Jurkat, Clone E6-1 (cell line): Measurements from ENCODE around the gene CPEB1.
"Not testable (repeated sequence)": the region's sequence is repeated elsewhere in the genome, so short reads cannot be mapped to it uniquely, and the experiment has no call there.

ENCODE experiments used
- DNase-seq: peaks from one replicate; pipeline ENCODE4 v3.0.0-alpha.2; 2011; ENCODE audit warnings: low read depth, low spot score
- H3K4me3 ChIP-seq: 2 replicates; pipeline ENCODE4 v1.5.1; 2011; ENCODE audit warnings: mild to moderate bottlenecking, low read length, control low read depth, moderate library complexity

CPEB1 gene

DNA sequence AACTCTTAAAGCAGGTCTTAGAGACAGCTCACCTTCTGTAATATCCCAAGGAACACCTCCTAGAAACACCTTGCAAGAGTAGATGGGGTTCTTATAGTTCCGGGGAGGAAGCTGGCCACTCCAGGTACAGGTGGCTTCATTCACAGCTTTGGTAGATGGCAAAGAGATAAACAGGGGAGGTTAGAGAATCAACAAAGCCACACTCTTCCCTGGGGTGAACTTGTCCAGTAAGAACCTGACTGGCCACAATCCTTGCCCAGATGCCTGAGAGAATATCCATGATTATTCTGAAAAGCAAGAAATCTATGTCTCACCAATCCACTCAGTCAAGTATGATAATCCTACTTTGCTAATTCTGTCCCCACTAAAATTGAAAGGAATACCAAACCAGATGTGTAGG lies 93.3 kb downstream of the CPEB1 start:
- no peak overlapping the region for H3K4me3 ChIP-seq
- no peak for DNase-seq

DNA sequence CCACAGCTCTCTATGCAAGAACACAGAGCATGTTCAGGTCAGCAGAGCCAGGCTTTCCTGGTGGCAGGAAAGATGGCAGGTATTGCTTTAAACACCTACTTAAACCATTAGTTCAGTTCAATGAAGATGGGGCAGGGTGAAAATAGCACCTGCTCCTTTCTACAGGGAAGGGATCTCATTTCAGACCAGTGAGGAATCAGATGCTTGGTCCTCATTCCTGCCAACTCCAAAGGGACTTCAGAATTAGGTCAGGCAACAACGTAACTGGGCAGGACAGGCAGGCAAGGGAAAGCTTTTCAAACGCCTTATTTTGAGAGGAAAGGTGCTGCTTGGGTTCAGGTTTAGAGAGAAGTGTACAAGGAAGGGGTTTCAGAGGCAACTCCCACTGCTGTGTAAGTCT lies 94.3 kb downstream of the CPEB1 start:
- H3K4me3 ChIP-seq = no peak overlapping the region
- DNase-seq = no peak

DNA sequence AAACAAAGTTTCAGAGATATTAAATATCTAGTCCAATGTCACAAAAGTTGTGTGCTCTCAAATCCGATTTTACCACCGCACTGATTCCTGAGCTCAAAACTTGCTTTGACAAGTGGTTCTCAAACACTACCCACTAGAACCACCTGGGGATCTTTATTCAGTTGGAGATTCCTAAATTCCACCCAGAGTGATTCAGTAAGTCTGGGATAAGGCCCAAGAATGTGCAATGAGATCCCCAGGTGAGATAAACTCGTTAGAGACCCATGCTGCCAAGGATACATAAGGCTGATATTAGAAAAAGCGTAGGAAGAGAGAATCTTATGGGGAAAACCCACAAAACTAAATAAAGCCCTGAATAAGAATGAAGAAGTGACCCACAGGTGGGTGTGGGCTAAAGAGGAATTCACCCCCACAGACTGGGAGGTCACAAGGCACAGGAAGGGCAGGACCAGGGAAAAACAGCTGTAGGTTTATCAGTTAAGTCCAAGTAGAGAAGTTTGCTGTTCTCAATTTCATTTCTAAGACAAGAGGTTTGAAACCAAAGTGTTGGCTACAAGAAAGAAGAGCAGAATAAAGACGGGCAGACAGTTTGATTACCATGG lies 95.4 kb downstream of the CPEB1 start:
- no peak overlapping the region for H3K4me3 ChIP-seq
- DNase-seq = no peak

DNA sequence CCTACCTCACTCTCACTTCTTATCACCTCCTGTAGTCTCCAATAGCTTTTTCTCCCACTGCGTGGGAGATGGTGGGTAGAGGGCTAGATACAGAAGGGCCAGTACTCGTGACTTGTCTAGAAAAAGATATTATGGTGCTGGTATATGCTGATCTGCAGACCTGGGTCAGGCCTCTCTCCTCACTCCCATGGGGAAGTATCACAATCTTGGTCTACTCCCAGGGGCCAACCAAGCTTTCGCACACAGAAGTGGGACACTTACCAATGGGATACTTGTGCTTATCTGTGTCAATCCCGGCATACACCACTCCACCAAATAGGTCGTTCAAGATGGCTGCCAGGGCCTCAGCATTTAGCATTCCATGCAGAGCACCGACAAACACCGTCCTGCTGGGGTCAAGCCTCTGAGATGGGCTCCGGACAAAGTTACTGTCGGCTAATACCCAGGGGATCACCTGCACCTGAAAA lies 97.9 kb downstream of the CPEB1 start:
- no peak overlapping the region for H3K4me3 ChIP-seq
- DNase-seq = no peak

DNA sequence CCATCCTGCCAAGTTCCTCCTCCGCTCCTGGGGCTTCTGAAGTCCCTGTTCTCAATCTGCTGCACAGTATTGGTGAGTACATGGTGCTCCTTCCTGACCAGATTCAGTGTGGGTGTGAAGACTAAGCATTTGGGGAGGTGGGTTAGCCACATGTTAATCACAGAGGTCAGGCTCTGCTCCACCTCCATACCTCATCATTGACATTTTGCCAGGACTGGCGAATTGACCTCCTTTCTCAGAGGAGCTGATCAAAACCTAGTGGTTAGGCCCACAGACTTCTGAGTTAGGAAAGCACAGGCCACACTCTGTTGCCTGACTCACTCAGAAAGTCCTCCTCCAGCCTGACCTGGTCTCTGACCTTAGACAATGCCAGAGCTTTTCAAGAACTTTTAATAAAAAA lies 98.5 kb downstream of the CPEB1 start:
- DNase-seq = no peak
- H3K4me3 ChIP-seq = no peak overlapping the region

DNA sequence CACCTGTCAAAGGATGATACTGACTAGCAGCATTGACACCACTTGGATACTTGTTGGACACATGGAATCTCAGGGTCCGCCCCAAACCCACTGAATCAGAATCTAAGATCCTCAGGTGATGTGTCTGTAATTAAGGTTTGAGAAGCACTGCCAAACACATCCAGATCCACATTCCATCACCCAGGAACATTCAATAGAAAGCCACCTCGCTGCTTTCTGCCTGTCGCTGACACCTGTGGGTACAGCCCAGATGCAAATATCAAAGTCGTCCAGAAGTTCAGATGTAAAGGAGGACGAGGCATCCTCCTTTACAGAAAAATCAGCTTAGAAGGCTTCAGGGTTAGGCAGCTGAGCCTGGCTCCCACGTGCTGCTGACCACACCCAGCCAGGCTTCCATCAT lies 101.7 kb downstream of the CPEB1 start:
- no peak for DNase-seq
- H3K4me3 ChIP-seq = no peak overlapping the region

DNA sequence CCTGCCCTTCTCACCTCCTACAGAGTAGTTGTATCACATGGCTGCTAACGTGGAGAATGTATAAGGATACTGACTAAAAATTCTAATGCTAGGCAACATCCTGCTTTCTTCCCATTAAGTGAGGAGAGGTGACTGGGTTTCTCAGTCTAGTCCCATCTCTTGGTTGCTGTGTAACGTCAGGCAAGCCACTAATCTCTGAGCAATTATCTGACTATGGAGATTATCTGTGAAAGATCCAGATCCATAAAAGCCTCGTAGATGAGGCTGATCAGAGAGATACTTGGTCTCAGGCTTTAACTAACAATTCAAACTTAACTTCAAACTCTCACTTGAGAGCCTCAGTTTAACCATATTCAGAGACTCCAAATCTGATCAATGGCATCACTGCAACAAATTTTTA lies 102.2 kb downstream of the CPEB1 start:
- no peak overlapping the region for H3K4me3 ChIP-seq
- no peak for DNase-seq

DNA sequence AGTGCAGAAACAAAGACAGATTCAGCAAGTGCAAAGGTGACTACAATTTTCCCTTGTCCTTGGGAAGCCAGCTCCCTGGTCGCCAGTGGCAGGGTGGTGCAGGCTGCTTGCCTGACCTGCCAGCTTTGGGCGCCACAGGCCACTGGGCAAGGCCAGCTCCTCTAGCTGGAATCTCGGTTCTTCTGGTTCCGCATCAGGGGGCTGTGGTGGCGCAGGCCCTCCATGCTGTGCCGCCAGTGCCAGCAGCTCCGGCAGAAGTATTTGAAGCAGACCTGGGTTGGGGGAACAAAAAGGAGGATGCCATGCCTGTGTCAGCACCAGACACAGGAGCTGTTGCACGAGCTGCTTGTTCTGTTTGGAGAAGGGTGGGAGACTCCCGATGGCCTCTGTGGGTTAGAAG lies 102.7 kb downstream of the CPEB1 start:
- no peak for DNase-seq
- H3K4me3 ChIP-seq = no peak overlapping the region

DNA sequence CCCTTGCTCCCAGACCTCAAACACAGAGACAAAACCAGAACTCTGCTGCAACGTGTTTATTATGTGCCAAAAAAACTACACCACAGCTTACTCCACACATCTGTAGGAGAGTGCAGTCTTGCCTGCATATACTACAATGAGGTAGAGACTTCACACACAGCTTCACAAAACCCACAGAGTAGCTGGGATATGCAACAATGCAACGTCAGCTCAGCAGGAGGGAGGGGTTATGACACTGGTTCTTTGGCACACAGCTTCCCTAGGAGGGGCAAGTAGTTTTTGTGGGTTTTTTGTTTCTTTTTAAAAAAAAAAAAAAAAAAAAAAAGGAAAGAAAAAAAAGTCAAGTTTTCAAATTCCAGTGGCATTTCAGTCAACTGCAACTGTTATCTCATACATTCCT lies 104.0 kb downstream of the CPEB1 start:
- DNase-seq = peak; percentile 91
- no peak overlapping the region for H3K4me3 ChIP-seq

DNA sequence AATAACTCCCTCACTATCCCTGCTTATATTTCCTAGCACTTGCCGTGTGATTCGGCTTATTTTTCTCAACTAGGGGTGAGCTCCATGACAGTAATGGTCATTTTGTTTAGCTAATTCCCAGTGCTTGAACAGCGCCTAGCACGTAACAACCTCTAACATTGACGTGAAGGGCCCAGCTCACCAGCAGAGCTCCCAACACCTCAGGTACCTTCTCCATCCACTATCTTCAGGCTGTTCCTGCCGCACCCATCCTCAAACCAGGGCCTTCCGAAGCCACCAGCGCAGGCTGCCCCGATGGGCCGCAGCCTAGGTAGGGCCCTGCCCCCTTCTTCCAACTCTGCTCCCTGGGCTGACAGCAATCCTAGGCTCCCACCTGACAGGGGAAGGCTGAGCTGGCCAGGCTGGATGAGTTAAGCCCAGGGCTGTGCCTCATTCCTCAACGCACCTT lies 106.2 kb downstream of the CPEB1 start:
- DNase-seq = no peak
- H3K4me3 ChIP-seq = peak overlapping the region; percentile 99

DNA sequence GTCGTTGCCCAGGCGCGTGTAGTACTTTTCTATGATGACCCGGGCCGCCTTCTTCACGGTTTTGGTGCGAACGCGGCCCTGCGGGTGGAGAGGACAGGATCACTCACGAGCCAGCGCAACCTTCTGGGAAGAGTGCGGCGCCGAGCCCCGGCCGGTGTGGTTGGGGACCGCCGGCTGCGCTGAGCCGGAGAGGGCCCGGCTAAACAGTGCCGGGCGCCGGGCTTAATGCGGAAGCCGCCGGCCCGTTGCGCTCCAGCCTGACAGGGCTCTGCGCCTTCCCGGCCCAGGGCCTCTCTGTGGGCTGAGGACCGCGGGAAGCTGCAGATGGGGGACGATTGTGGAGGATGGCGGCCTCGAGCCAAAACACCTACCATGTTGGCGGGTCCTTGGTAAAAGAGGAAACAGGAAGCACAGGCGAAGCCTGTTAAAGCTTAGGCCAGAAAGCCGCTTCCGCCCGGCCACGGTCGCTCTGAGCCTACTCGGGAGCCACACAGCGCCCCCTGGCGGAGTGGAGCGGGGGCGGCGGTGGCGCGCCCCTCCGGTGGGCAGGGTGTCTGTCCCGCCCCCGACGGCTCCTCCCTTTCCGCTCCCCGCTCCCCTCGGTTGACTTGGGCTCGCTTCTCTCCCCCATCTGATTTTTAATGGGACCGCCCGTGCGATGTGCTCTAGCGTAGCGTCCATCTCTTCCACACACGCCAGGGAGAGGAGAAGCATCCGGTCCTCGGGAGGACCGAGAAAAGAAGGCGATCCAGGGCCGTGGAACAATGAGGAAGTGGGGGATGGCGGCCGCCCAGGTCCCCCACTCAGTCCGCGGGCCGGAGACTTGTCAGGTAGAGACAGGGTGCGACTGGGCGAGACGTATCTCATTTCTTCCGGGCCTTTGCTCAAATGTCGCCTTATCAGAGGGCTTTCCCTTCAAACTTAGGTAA lies 106.8 kb downstream of the CPEB1 start, which contains the start of gene RPS17:
TSS of gene RPS17 (minus strand) at position 403 of the 929 bp plus-strand sequence. CDS start at position 374, 29 bp downstream.
- H3K4me3 ChIP-seq = peak within 1 kb of the TSS; percentile 99
- DNase-seq = peak; percentile 95

DNA sequence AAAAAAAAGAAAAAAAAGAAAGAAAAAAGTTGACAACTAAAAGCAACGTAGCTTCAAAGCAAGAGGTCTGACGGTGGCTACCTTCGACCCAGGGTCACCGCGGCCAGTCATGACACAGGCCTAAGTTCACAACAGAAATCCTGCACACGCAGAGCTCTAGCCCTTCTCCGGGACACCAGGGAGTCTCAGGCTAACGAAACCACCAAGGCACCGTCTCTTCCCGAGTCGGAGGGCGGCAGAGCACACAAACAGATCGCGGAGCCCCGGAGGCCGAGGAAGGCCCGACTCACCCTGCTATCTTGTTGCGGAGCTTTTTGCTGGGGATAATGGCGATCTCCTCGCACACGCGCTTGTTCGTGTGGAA lies 107.5 kb downstream of the CPEB1 start:
- no peak for DNase-seq
- peak overlapping the region; percentile 99 for H3K4me3 ChIP-seq

DNA sequence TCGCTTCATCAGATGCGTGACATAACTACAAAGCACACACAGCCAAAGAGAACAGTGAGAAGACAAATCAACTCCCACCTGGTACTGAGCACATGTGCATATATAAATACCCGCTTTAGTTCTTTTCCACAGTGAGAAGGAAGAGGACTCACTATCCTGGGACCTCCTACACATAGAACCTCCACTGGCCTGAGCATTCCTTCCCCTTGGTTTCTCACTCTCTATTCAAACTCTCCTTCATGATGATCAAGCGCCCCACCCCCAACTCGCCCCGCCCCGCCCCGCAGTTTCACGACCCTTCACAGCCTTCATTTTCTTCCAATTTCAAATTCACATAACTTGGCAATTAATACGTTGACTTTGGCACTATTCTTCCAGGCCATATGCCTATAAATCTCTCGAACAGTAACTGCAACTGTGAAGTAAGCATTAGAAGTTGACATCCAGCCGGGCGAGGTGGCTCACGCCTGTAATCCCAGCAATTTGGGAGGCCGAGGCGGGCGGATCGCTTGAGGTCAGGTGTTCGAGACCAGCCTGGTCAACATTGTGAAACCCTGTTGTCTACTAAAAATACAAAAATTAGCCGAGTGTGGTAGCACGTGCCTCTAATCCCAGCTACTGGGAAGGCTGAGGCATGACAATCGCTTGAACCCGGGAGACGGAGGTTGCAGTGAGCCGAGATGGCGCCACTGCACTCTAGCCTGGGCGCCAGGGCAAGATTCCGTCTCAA lies 108.0 kb downstream of the CPEB1 start:
- peak overlapping the region; percentile 99 for H3K4me3 ChIP-seq
- DNase-seq = no peak

DNA sequence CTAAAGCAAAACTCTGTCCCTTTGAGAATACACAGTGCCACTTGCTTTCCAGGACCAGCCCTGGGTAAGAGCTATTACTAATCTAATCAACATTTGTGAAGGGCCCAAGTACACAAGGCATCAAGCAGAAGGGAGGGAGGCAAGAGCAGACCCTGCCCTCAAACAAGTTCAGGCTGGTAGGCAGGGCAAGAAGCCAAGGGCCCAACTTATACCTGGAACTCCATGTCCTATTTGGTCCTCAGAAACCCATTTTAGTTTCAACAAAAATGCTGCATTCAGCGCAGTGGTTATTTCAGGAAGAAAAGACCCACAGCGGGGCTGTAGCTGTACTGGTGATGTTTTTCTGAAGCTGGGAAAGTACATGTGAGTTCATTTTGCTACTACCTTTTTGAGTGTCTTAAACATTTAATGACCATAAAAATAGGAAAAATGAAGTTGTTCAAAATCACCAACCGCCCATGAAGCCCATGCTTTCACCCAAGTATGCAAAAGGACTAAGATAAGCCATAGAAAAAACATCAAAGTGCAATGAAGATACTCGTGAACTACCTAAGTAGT lies 109.7 kb downstream of the CPEB1 start:
- no peak for DNase-seq
- no peak overlapping the region for H3K4me3 ChIP-seq

DNA sequence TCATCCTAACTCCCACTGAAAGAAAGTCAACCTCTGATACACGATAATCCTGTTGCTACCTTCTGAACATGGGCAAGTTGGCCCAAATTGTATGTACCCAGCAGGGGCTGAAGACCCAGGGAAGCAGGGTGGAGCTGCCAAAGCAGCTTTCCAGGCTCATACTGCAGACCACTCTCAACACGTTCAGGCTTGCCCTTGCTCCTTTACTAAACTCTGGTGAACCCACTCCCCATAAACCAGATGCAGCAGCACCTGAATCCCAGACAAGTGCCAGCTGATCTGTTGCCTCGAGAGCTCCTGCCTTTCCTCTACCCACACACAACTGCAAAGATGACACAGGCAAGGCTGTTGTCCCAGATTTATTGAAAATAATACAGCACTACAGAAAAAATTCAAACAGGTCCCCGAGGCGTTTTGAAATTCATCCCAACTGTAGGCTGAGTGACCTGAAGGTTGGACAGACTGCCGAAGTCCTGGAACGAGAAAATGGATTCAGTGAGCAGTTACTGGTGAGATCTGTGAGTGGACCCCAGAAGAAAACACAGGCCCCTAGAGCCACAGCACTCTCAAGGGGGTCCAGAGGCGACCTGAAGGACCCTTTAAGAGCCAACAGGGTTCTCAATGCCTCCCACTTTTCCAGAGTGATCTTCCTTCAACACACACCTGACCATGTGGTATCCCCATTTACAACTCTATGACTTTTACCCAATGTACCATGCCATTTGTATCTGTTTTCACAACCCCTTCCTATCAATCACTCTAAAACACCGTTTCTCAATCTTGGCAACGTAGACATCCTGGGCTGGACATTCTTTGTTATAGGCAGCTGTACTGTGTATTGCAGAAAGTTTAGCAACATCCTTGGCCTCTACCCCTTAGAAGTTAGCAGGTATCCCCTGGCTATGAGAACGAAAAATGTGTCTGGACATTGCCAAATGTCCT lies 110.5 kb downstream of the CPEB1 start:
- DNase-seq = no peak

DNA sequence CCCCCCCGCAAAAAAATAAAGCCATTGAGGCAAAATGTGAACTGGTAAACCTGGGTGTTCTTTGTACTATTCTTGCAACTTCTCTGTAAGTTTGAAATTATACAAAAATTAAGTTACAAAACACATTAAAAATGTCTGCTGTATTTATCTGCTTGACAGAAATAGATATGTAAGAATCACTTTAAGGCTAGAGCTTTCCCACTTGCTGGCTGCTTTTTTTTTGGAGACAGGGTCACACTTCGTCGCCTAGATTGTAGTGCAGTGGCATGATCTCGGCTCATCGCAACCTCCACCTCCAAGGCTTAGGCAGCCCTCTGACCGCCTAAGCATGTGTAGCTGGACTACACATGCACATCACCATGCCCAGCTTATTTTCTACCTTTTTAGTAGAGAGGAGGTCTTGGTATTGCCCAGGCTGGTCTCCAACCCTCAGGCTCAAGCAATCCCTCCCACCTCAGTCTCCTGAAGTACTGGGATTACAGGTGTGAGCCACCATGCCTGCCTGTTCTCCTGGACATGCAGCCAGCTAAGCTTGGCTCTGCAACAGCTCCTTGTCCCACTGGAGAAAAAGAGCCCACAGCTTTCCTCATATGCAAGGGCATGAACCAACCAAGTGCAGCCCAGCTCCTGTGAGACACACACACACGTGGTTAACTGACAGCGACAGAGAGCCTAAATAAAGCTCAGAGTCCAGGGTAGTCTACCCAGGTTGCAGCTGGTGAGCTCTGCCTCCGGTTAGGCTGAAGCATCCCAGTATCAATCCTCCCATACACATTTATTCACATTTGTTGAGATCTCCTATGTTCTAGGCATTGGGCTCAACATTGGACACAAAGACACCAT lies 111.4 kb downstream of the CPEB1 start:
- no peak for DNase-seq
- no peak overlapping the region for H3K4me3 ChIP-seq

More for the DNA sequence above, 110.5 kb downstream of the CPEB1 start:
- H3K4me3 ChIP-seq = no peak overlapping the region

DNA sequence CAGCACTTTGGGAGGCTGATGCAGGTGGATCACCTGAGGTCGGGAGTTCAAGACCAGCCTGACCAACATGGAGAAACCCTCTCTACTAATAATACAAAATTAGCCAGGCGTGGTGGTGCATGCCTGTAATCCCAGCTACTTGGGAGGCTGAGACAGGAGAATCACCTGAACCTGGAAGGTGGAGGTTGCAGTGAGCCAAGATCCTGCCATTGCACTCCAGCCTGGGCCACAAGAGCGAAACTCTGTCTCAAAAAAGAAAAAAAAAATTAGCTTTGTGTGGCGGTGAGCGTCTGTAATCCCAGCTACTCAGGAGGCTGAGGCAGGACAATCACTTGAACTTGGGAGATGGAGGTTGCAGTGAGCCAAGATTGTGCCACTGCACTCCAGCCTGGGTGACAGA lies 112.0 kb downstream of the CPEB1 start:
- DNase-seq, H3K4me3 ChIP-seq: not testable (repeated sequence)

DNA sequence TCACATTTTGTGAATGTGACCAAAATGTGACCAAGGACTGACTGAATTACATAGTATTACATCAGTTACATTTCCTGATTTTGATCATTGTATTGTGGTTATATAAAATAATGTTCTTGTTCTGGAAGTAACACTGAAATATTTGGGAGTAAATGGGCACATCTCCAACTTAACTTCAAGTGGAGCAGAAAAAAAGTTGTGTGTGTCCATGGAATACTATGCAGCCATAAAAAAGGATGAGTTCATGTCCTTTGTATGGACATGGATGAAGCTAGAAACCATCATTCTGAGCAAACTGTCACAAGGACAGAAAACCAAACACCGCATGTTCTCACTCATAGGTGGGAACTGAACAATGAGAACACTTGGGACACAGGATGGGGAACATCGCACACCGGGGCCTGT lies 112.7 kb downstream of the CPEB1 start:
- DNase-seq, H3K4me3 ChIP-seq: not testable (repeated sequence)
